HS-5 (cell line): ENCODE data around the gene PRPSAP2.
"Not testable (repeated sequence)": the region's sequence is repeated elsewhere in the genome, so short reads cannot be mapped to it uniquely, and the experiment has no call there.

Source experiments
- DNase-seq: peaks from one replicate; pipeline ENCODE4 v3.0.0-alpha.2; 2012; ENCODE audit warnings: low read depth

The PRPSAP2 gene

DNA sequence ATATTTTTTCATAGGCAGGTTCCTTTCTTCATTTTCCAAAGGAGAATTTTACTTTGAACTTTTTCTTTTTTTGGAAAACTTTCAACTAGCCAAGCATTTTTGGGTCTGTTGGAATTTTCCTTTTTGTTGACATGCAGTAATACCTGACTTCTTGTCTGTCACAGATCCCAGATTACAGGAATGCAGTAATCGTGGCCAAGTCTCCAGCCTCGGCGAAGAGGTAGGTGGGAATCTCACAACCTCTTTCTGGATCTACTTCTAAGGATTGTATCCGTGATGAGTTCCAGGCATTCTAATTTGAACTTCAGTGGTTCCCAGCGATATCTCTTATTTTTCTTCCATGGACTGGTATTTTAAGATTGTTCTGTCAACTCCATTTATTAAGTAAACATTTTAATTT lies 31.7 kb downstream of the PRPSAP2 start:
- no peak for DNase-seq

DNA sequence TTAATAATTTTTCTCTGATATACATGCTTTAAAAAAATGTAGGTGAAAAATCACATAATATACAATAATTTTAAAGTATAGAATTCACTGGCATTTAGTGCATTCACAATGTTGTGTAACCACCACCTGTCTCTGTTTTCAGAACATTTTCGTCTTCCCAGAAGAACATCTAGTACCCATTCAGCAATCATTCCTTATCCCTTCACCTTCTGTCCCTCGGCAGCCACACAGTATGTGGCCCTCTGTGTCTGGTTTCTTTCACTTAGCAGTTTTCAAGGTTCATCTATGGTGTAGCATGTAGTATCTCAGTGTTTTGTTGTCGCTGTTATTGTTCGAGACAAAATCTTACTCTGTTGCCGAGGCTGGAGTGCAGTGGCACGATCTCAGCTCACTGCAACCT lies 33.6 kb downstream of the PRPSAP2 start:
- no peak for DNase-seq

DNA sequence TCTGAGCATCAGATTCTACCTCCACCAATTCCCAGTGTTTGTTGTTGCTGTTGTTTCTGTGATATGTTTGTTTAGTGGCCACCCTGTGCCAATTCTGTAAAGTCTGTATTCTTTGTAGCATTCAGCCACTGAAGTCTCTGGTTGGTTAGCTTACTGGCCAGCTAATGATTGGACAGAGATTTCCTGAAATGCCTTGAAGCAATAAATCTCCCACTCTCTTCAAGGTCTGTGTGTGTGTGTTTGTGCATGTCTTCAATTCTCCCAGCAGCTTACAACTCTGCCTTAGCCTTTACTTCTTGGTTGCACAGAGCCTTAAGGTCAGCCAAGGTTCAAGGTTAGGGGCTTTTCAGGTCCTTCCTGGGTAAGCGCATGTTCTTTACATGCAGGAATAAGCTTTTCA lies 38.2 kb downstream of the PRPSAP2 start:
- no peak for DNase-seq

DNA sequence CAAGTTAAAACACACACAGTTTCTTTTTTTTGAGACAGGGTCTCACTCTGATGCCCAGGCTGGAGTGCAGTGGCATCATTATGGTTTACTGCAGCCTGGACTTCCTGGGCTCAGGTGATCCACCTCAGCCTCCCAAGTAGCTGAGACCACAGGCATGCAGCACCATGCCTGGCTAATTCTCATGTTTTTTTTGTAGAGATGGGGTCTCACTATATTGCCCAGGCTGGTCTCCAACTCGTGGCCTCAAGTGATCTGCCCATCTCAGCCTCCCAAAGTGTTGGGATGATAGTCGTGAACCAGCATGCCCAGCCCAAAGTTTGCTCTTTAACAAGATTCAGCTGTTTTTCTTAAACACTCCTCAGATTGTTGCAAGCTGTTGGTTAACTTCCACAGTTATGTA lies 39.0 kb downstream of the PRPSAP2 start:
- no peak for DNase-seq

DNA sequence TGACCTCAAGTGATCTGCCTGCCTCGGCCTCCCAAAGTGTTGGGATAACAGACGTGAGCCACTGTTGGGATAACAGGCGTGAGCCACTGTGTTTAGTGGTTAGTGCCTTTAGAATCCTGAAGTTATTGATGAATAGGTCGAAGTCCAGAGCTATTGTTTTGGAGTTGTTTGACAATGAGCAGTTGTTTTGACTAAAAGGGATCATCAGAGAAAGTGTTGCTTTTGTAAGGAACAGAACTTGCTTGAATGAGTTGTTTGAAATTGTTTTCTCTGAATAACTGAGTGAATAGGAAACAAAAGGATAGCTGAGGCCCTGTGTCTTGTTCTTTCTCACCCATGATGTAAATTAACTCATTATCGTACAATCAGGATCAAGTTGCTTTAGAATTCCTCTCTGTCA lies 46.6 kb downstream of the PRPSAP2 start:
- DNase-seq = no peak

DNA sequence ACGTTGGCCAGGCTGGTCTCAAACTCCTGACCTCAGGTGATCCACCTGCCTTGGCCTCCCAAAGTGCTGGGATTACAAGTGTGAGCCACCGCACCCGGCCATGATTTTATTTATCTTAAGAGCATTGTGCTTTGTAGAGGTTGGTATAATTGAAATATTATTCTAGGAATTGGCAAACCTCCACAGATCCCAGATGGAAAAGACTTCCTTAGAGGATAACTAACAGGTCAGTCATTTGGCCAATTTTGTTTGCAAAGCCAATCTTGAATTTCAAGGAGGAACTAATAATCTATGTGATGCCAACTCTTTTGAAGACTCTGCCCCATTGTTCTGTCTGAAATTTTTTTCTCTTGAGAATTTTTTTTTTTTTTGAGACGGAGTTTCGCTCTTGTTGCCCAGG lies 47.3 kb downstream of the PRPSAP2 start:
- no peak for DNase-seq

DNA sequence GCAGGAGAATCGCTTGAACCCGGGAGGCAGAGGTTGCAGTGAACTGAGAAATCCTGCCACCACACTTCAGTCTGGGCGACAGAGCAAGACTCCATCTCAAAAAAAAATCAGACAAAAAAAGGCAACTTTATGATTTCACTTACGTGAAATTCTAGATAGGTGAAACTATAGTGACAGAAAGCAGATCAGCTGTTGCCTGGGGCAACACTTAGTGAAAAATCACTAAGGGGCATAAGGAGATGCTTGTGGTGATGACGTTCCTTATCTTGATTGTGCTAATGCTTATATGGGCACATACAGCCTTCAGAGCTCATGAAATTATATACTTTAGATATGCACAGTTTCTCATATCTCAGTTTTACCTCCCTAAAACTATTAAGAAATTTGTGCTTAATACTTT lies 52.4 kb downstream of the PRPSAP2 start:
- no peak for DNase-seq

DNA sequence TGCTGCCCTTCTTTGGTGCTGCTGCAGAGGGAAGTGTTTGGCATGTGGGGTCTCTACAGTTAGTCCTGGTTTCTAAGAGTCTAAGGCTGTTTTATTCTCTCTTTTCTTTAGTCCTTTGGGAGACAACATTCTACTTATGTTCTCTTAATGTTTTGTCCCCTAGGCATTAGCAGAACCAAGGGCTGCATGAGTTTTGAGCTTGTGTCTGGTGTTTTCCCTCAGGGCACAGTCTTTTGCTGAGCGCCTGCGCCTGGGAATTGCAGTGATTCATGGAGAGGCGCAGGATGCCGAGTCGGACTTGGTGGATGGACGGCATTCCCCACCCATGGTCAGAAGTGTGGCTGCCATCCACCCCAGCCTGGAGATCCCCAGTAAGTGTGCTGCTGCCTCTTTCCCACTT lies 53.0 kb downstream of the PRPSAP2 start:
- no peak for DNase-seq

DNA sequence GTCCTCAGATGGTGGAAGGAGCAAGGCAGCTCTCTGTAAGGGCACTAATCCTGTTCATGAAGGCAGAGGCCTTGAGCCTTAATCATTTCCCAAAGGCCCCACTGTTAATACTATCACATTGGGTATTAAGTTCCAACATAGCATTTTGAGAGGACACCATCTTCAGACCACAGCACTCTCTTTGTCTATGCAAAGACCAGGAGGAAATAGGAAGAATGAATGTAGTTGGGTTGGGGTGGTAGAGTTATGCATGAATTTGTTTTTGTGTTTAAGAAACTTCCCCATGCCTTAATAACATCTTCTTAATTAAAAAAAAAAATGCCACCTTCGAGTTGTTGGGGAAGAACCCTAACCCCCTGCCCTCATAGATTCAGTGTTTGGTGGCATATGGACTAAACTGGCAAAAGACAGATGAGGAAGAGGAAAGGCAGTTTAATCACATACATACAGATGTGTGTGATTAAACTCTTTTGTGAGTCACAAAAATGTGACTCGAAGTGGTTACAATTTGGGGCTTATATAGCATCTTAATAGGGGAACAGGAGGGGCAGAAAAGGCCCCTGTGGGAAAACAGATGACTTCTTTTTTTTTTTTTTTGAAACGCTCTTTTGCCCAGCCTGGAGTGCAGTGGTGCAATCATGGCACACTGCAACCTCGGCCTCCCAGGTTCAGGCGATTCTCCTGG lies 59.0 kb downstream of the PRPSAP2 start:
- DNase-seq = peak; percentile 37

DNA sequence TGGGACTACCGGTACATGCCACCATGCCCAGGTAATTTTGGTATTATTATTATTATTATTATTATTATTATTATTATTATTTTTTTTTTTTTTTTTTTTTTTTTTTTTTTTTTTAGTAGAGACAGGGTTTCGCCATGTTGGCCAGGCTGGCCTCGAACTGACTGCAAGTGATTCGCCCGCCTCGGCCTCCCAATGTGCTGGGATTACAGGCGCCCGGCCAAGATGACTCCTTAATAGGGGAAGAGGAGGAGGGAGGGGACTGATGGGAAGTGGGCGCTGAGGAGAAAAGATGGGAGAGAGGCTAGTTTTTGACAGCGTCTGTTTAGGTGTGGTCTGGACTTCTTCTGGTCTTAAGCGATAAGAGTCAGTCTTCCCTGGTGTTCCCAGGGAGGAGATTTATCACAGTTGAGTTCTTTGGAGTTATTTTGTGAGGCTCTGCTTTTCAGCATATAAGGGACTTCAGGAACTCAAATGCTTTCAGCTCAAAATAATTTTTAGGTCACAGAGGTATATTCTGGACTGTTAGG lies 59.6 kb downstream of the PRPSAP2 start:
- DNase-seq = no peak

DNA sequence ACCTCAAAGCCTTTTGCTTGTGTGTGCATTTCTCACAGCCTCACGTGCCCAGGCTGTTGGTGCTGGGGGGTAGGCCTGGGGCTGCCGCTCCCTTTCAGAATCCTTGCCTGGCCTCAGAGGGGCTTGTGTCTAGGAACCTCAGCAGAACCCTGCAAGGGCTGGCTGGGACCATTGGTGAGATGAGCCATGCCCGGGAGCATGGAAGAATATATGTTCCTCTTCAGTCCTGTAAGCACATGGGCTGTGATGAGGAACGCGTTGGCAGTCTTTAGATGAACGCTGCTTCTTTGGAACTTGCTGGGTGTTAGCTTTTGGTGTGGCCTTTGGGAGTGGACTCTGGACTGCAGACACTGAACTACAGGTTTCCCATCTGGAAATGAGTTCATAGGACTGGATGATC lies 62.0 kb downstream of the PRPSAP2 start:
- DNase-seq = no peak

DNA sequence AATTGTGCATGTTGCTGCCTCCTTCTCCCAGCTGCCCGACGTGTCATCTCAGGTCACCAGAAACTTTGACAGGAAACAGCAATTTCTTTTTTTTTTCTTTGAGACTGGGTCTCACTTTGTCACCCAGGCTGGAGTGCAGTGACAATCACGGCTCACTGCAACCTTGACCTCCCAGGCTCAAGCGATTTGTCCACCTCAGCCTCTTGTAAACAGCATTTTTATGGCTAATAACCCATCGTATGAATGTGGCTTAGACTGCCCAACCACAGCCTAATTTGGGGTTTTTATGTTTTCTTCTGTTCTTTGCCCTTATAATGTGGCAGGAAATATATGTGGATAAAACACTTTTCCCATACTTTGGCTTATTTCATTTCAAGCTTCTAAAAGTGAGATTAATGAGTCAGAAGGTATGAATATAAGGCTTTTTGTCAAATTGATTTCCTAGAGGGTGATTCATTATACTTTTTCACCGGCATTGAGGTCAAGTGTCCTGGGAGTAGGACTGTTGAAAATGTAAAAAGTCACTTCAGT lies 63.0 kb downstream of the PRPSAP2 start:
- DNase-seq = no peak

DNA sequence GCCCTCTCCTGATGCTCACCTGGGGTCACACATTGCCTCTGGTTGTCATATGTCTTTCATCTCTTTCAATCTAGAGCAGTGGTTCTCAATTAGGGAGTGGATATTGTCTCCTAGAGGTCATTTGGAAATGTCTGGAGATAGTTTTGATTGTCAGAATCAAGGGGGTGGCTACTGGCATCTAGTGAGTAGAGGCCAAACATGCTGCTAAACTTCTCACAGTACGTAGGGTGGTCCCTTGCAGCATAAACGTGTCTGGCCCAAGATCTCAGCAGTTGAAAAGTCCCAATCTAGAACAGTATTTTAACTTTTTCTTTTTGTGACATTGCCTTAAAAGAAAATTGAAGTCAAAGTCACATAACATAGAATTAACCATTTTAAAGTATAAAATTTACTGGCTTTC lies 63.6 kb downstream of the PRPSAP2 start:
- no peak for DNase-seq

DNA sequence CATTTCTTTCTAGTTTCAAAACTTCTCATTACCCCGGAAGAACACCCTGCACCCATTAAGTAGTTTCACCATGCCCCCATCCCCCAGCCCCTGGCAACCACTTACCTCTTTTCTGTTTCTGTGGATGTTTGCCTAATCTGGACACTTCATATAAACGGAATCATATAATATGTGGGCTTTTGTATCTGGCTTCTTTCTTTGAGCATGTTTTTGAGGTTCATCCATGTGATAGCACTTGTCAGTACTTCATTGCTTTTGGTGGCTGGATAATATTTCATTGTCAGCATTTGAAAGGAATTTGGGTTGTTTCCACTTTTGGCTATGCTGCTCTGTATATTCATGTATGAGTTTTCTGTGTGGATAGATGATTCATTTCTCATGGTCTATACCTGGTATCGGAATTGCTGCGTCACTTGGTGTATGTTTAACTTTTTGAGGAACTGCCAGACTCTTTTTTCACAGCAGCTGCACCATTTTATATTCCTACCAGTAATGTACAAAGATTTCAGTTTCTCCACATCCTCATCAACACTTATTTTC lies 64.1 kb downstream of the PRPSAP2 start:
- no peak for DNase-seq

DNA sequence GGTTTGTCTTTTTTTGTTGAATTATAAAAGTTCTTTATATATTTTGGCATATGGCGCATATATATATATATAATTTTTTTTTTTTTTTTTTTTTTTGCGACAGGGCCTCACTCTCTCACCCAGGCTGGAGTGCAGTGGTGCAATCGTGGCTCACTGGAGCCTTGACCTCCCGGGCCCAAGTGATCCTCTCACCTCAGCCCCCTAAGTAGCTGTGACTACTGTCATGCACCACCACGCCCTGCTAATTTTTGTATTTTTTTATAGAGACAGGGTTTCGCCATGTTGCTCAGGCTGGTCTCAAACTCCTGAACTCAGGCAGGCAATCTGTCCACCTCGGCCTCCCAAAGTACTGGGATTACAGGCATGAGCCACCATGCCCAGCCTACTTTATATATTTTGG lies 64.7 kb downstream of the PRPSAP2 start:
- not testable (repeated sequence) for DNase-seq

DNA sequence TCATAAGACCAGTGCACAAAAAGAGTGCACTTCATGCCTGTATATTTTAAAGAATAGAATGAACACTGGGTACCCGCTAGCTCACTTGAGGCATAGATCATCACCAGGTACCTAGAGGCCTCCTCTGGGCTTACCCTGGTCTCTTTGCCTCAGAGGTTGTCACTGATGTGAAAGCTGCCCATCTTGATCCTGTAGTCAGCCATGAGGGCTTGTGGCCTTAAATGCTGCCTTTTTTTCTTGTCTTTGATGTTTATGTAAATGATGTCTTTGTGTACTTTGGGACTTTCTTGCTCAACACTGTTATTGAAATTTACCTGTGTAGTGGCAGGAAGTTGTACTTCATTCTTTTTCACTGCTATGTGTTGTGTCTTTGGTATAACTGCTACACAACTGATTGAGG lies 67.3 kb downstream of the PRPSAP2 start:
- no peak for DNase-seq

DNA sequence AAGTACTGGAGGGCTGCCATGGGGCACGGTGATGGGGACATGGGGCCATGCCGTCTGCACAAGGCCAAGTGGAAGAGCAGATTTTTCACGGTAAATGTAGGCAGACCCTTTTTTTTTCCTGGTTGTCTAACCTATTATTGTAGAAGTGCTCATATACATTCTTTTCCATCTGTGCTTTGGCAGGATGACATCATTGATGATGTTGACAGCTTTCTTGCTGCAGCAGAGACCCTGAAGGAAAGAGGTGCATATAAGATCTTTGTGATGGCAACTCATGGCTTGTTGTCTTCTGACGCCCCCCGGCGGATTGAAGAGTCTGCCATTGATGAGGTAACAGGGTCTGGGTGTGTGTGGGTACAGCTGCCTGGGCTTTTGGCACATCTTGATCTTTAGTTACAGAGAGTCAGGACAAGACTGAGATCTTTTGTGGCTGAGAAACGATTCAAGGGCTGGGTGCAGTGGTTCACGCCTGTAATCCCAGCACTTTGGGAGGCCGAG lies 70.7 kb downstream of the PRPSAP2 start:
- no peak for DNase-seq

DNA sequence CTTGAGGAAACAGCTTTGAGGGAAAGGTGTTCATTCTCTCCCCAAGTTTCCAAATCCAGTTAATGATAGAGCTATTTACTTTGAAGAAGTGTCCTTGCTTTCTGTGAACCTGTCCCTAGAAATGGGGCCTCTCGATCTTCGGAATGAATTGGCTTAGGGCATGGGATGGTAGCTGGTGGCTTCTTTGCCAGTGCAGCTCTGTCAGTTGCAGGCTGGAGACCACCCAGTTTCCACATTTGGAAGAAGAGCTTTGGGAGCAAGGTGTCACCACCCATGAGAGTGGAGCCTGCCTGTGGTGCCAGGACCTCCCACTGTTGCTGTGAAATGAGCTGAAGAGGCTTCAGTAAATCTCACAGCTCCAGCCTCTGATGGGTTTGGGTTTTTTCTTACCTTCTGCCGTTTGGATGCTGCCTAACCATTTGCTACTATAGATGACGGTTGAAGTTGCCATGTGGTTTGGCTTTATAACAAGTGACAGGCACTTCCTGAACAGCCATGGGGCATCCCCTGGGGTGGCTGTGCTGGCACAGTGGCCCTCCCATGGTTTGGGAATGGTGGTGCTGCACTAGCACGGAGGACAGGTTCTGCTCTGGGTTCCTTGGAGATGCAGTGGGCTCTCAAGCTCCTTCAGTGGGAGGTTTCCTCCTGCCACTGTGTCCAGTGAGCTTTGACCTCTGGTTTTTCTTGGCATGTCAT lies 74.6 kb downstream of the PRPSAP2 start:
- no peak for DNase-seq

DNA sequence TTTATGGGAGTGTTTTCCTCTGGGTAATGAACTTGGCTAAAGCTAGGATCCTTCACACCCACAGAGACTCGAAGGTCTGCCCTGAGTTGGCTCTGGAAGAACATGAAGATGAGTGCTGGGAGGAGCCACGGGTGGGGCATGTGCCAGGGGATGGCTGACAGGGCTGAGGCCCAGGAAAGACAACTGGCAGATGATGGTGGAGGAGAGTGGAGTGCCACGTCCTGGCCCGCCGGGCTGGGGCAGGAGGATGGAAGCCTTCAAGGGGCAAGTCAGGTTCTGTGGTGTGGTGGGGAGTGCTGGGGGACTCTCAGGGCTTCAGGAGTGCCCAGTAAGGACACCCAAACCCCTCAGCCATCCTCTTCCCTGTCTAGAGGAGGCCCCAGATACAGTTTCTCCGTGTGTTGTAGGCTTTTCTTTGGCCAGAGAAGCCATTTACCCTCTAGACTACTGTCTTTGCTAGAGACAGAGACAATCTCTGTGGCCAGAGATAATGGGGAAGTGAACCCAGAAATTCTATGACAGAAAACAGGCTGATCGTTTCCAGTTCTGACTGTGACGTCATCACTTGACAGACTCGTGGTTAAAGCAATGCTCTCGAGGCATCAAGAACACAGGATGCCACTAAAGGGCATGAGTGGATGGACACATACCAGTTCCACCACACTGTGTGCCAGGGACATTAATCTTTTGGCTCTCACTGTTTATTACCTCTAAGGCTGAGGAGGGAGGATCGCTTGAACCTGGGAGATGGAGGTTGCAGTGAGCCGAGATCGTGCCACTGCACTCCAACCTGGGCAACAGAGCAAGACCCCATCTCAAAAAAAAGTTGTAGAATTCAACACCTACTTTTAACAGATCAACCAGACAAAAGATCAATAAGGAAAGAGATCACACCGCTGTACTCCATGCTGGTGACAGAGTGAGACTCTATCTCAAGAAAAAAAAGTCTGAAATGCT lies 75.4 kb downstream of the PRPSAP2 start:
- DNase-seq = no peak

DNA sequence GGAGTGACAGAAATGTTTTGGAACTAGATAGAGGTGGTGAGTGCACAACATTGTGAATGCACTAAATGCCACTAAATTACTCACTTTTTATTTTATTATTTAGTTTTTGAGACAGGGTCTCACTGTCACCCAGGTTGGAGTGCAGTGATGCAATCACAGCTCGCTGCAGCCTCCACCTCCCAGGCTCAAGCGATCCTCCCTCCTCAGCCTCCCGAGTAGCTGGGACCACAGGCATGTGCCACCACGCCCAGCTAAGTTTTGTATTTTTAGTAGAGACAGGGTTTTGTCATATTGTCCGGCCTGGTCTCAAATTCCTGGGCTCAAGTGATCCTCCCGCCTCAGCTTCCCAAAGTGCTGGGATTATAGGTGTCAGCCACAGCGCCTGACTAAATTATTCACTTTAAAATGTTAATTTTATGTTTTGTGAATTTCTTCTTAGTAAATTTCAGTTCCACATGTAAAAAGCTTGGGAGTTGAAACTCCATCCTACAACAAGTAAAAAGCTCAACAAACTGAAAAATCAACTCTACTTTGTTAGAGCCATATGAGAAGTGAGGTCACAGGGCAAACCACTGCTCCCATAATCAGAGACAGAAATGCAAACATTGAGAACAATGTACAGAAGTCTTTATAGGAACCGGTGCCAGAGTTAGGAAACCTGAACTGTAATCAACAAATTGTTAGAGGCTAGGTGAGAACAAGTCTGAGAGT lies 80.2 kb downstream of the PRPSAP2 start:
- no peak for DNase-seq

DNA sequence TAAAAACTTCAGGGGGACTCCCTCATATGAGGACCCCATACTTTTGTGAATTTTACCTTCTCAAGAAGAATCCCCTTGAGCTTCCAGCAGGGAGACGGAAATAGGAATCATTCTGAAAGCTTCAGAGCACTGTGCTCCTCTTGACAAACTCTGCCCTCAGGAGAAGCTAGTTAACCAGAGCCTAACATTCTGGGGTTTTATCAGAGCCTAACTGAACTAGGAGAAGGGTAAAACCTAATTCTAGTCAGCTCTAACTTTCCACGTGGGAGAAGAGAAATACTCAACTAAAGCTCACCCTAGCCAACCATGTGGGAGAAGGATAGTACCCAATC lies 80.7 kb downstream of the PRPSAP2 start:
- DNase-seq = no peak
